Activated CD4-positive, alpha-beta T cell treated with anti-CD3 and anti-CD28 coated beads, Interleukin-2, Interleukin-6, amounts not matched to agents 100 ng/mL and 50 ng/mL, durations not matched to agents 16 hours and 8 hours (primary cell): ENCODE measurements around the gene ATAD5.
"Not testable (repeated sequence)": the region's sequence is repeated elsewhere in the genome, so short reads cannot be mapped to it uniquely, and the experiment has no call there.

Experiments
- DNase-seq: peaks from one replicate; pipeline ENCODE4 v3.0.0-alpha.2; 2020

Gene ATAD5

GRCh38 chr17:30831663-30832437 is at the start of gene ATAD5:
Gene ATAD5, plus strand, starts transcription at chr17:30831966. Its CDS starts 382 bp downstream, at chr17:30832348.
- DNase-seq: peak; percentile 93

- DNase-seq: no peak
Measured at GRCh38 chr17:30782206-30782605, 49.6 kb upstream of the ATAD5 start.

- DNase-seq: no peak
Measured at GRCh38 chr17:30788918-30789317, 42.8 kb upstream of the ATAD5 start.

- no peak for DNase-seq
Measured at GRCh38 chr17:30790279-30790678, 41.5 kb upstream of the ATAD5 start.

GRCh38 chr17:30793282-30793977 is 38.3 kb upstream of the ATAD5 start:
- DNase-seq: no peak

GRCh38 chr17:30794372-30794771 is 37.4 kb upstream of the ATAD5 start:
- no peak for DNase-seq

- peak; percentile 80 for DNase-seq
Measured at GRCh38 chr17:30796016-30796415, 35.8 kb upstream of the ATAD5 start.

GRCh38 chr17:30801671-30802070 is 30.1 kb upstream of the ATAD5 start:
- DNase-seq: no peak

- no peak for DNase-seq
Measured at GRCh38 chr17:30805944-30806456, 25.8 kb upstream of the ATAD5 start.

- DNase-seq: no peak
Measured at GRCh38 chr17:30807896-30808295, 23.9 kb upstream of the ATAD5 start.

GRCh38 chr17:30808785-30809286 is 22.9 kb upstream of the ATAD5 start:
- peak; percentile 78 for DNase-seq

GRCh38 chr17:30809867-30810266 is 21.9 kb upstream of the ATAD5 start:
- no peak for DNase-seq

- no peak for DNase-seq
Measured at GRCh38 chr17:30812218-30813177, 19.3 kb upstream of the ATAD5 start.

- not testable (repeated sequence) for DNase-seq
Measured at GRCh38 chr17:30814236-30814635, 17.5 kb upstream of the ATAD5 start.

- not testable (repeated sequence) for DNase-seq
Measured at GRCh38 chr17:30814860-30815259, 16.9 kb upstream of the ATAD5 start.

GRCh38 chr17:30816165-30816564 is 15.6 kb upstream of the ATAD5 start:
- DNase-seq: no peak

- DNase-seq: no peak
Measured at GRCh38 chr17:30819971-30820705, 11.6 kb upstream of the ATAD5 start.

- no peak for DNase-seq
Measured at GRCh38 chr17:30821871-30822723, 9.7 kb upstream of the ATAD5 start.

- not testable (repeated sequence) for DNase-seq
Measured at GRCh38 chr17:30822919-30823318, 8.8 kb upstream of the ATAD5 start.

- DNase-seq: no peak
Measured at GRCh38 chr17:30823421-30823820, 8.3 kb upstream of the ATAD5 start.

GRCh38 chr17:30824002-30824355 is 7.8 kb upstream of the ATAD5 start:
- no peak for DNase-seq
